ENCODE results near the gene FAM240B.

The FAM240B gene

DNA sequence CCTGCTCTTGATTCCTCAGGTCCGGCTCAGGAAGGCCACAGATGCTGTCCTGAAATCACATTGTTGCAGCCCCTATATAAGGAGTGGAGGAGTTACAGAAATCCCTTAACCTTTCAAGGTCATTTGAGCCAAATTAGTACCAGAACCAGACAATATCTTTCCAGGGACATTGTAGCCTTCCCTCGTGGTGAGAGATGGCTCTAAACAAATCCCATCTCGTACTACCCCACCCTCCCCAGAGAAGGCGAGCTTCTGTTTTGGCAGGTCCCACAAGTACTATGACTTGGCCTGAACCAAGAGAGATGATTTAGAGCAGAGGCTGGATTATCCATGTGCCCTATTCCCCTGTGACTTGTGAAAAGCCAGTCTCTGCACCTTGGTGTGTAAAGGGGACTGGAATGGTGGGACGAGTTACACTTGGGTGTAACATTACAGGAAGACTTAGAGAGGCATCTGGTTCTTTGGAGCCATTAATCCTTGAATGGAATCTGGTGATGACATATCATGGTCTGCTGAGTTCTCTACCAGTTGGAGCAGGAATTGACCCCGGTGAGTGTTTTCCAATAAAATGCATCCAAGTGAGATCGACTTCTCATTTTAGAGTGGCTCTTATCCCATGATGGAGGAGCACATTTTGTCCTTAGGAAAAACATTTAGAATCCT is at the start of gene FAM240B:
Gene FAM240B, minus strand, starts transcription at position 51 of the 663 bp plus-strand sequence. CDS start 16,134 bp downstream, outside the sequence.
- H3K4me1 Mint-ChIP-seq (ENCODE audit: low read depth), result no peaks in the 10 kb centered on the region
- no peak within 1 kb of the TSS for H3K4me3 Mint-ChIP-seq
- no peak within 1 kb of the TSS for H3K27ac Mint-ChIP-seq
- no peaks in the 10 kb centered on the region for H3K27me3 Mint-ChIP-seq (ENCODE audit: low read depth)
- DNase-seq (ENCODE audit: low spot score), result no peak
- no peaks in the 10 kb centered on the region for H3K9me3 Mint-ChIP-seq
- no peaks in the 10 kb centered on the region for H3K36me3 Mint-ChIP-seq (ENCODE audit: low read depth)

DNA sequence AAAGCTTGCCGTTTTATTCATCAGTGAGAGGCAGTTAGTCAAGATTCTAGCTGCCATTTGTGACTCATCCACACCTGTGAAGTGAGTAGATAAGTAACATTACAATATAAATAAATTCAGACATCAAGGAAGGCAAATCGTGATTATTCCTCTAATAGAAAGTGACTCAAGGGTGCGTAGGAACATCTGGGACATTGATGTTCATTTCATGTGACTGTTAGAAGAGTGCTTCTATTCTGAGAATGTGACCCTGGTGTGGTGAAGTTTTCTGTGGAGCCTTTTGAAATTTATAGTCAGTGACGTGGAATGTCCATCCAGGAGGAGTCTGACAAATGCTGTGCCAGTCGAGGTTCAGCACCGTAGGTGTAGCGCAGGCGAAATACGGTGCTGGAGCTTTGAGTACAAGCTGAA is 48.4 kb upstream of the FAM240B start:
- H3K4me3 Mint-ChIP-seq, result no peak overlapping the region
- no peak for DNase-seq (ENCODE audit: low spot score)
- H3K4me1 Mint-ChIP-seq (ENCODE audit: low read depth), result no peaks in the 10 kb centered on the region
- no peaks in the 10 kb centered on the region for H3K36me3 Mint-ChIP-seq (ENCODE audit: low read depth)
- H3K9me3 Mint-ChIP-seq, result peaks cover 3% of the 10 kb centered on the region
- no peak overlapping the region for H3K27ac Mint-ChIP-seq
- H3K27me3 Mint-ChIP-seq (ENCODE audit: low read depth), result no peaks in the 10 kb centered on the region

DNA sequence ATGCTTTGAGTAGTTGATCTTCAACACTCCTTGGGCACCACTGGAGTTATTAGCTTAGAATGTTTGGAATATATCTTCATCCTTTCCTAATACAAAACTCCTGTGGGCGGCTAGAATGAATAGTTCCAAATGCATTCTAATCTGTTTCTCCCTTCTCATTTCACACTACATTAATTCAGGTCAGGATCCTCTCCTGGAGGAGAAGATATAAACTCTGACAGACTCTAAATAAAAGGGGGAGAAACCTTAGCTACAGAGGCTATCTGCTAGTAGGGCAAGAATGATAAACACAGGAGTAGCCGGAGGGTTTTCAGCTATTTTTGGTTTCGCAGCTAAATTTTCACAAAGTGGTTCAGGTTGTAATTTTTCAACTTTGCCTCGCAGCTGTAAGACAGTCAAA is 45.2 kb upstream of the FAM240B start:
- H3K9me3 Mint-ChIP-seq, result peaks cover 3% of the 10 kb centered on the region
- H3K4me1 Mint-ChIP-seq (ENCODE audit: low read depth), result no peaks in the 10 kb centered on the region
- H3K4me3 Mint-ChIP-seq, result no peak overlapping the region
- DNase-seq (ENCODE audit: low spot score), result no peak
- H3K36me3 Mint-ChIP-seq (ENCODE audit: low read depth), result no peaks in the 10 kb centered on the region
- no peaks in the 10 kb centered on the region for H3K27me3 Mint-ChIP-seq (ENCODE audit: low read depth)
- no peak overlapping the region for H3K27ac Mint-ChIP-seq

DNA sequence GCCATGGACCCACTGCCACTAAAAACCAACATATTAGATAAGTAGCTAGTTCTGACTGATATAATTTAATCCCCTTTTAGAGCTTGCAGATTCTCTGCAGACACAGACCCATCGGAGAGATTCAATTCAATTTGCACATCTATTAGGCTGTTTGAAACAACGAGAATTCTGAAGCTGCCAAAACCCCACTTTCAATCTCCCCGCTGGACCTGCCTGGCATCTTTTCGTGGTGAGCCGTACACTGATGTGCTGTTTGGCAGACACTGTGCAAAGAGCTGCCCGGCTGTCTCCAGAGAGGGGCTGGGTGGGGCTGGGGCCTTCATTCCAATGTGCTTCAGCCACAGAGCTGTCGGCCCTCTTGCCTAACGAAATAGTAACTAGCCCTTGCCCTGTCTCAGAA is 42.1 kb upstream of the FAM240B start:
- Mint-ChIP-seq H3K4me3 (no peak overlapping the region), H3K36me3 (ENCODE audit: low read depth) (no peaks in the 10 kb centered on the region), H3K27me3 (ENCODE audit: low read depth) (no peaks in the 10 kb centered on the region), H3K4me1 (ENCODE audit: low read depth) (no peaks in the 10 kb centered on the region), H3K27ac (no peak overlapping the region), H3K9me3 (no peaks in the 10 kb centered on the region)
- DNase-seq (ENCODE audit: low spot score), result no peak

DNA sequence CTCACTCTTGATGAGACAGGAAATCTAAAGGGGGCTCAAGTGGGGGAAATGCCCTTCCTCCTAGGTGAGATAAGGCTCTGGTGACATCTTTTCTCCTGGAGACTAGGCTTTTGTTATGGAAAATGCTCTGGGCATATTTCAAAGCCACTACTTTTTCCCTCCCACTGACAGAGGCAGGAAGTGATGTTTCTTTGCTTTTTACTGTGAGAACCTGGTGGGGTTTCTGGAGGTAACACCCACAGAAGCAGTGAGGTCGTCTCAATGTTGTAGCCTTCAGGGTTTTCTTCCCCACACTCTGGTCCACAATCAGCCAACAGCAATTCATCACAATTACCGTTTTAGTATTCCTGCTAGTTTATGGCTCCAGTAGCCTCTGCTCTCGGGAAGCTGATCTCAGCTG is 41.4 kb upstream of the FAM240B start:
- Mint-ChIP-seq H3K27ac (no peak overlapping the region), H3K4me1 (ENCODE audit: low read depth) (no peaks in the 10 kb centered on the region), H3K36me3 (ENCODE audit: low read depth) (no peaks in the 10 kb centered on the region), H3K4me3 (no peak overlapping the region), H3K9me3 (no peaks in the 10 kb centered on the region), H3K27me3 (ENCODE audit: low read depth) (no peaks in the 10 kb centered on the region)
- no peak for DNase-seq (ENCODE audit: low spot score)

DNA sequence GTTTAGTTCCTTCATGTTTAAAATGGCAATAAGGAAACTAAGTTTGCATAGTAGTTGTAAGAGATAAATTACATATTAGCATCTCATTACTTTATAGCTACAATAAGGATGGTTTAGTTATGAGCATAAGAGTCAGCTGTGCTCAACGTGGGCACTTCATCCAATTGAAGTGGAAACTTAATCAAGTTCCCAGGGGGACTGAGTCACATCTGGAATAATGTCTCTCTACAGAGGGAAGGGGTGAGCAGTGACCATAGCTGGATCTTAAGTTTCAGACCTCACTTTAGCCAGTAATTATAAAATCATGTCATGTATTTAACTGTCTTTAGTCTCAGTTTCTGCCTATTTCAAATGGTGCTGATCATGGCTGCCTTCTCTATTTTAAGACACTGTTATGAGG is 36.8 kb upstream of the FAM240B start:
- H3K36me3 Mint-ChIP-seq (ENCODE audit: low read depth), result no peaks in the 10 kb centered on the region
- H3K27ac Mint-ChIP-seq, result no peak overlapping the region
- DNase-seq (ENCODE audit: low spot score), result no peak

DNA sequence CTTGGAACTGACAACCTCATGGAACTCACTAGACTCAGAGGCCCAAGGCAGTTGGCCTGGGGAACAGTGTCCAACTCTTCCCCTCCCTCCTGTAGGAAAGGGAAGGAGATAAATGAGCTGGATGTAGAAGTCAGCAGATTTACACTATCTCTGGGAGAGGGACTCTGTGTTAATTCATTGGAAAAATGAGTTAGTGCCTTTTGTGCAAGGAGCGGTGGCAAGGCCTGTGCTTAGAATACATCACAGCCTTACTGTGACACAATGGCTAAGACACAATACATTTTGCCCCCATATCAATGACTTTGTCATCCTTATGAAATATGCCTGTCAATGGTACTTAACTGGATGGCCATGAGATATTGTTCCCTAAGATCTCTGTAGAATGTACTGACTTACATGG is 28.0 kb upstream of the FAM240B start:
- no peak for DNase-seq (ENCODE audit: low spot score)
- Mint-ChIP-seq H3K27ac (no peak overlapping the region), H3K4me1 (ENCODE audit: low read depth) (no peaks in the 10 kb centered on the region), H3K27me3 (ENCODE audit: low read depth) (no peaks in the 10 kb centered on the region), H3K36me3 (ENCODE audit: low read depth) (no peaks in the 10 kb centered on the region), H3K9me3 (no peaks in the 10 kb centered on the region), H3K4me3 (no peak overlapping the region)

More for the DNA sequence above, 36.8 kb upstream of the FAM240B start:
- no peaks in the 10 kb centered on the region for H3K27me3 Mint-ChIP-seq (ENCODE audit: low read depth)
- H3K4me1 Mint-ChIP-seq (ENCODE audit: low read depth), result no peaks in the 10 kb centered on the region
- H3K9me3 Mint-ChIP-seq, result no peaks in the 10 kb centered on the region
- H3K4me3 Mint-ChIP-seq, result no peak overlapping the region

DNA sequence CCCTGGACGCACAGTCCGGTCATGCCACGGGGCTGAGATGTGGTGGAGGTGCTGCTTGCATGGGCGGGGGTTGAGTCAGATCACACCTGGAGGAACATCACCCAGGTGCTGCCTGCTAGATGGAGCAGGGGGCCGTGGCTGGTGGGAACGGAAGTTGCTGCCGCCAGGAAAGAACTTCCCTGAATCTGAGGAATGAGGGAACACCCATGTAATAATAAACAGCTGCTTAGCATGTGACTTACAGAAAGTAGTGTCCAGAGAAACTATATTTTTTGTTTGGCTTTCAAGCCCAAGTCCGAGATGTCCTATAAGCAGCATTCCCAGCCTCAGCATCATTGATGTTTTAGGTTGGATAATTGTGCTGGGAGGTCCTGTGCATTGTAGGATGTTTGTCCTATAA is 27.1 kb upstream of the FAM240B start:
- DNase-seq (ENCODE audit: low spot score), result no peak
- Mint-ChIP-seq H3K36me3 (ENCODE audit: low read depth) (no peaks in the 10 kb centered on the region), H3K27ac (no peak overlapping the region), H3K27me3 (ENCODE audit: low read depth) (no peaks in the 10 kb centered on the region), H3K4me1 (ENCODE audit: low read depth) (no peaks in the 10 kb centered on the region), H3K4me3 (no peak overlapping the region), H3K9me3 (no peaks in the 10 kb centered on the region)

DNA sequence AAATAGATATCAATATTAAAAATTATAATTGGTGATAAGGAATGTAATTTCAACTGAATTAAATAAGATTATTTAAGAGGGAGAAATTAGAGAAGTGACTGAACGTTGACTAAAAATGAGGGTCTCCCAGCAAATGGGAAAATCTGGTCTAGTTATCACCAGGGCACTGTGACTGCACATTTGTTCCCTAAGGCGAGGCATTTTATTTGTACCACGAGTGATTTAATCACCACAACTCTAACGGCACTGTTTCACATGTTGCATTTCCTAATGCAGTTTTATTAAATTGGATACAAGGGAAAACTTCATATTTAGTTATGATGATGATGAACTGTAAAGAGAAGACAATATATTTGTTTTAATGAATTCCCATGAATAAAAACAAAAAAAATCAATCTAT is 26.4 kb upstream of the FAM240B start:
- no peak overlapping the region for H3K27ac Mint-ChIP-seq
- DNase-seq (ENCODE audit: low spot score), result no peak
- H3K36me3 Mint-ChIP-seq (ENCODE audit: low read depth), result no peaks in the 10 kb centered on the region
- H3K4me1 Mint-ChIP-seq (ENCODE audit: low read depth), result no peaks in the 10 kb centered on the region
- H3K4me3 Mint-ChIP-seq, result no peak overlapping the region
- no peaks in the 10 kb centered on the region for H3K27me3 Mint-ChIP-seq (ENCODE audit: low read depth)
- no peaks in the 10 kb centered on the region for H3K9me3 Mint-ChIP-seq

DNA sequence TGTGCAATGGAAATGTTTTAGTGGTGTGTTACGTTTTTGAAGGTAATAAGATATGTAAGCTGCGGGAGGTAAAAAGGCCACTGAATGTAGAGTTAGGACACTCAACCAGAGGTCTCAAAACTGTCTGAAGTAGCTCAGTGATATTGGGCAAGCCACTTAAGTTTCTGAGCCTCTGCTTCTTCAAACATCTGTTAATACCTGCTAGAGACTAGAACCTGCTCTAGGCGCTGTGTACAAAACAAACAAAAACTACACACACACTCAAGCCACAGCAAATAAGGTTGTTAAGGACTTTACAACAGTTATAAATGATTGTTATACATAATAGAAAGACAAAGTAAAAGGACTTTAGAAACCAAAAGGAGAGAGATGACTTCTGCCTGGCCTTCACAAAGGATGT is 24.6 kb upstream of the FAM240B start:
- H3K36me3 Mint-ChIP-seq (ENCODE audit: low read depth), result no peaks in the 10 kb centered on the region

DNA sequence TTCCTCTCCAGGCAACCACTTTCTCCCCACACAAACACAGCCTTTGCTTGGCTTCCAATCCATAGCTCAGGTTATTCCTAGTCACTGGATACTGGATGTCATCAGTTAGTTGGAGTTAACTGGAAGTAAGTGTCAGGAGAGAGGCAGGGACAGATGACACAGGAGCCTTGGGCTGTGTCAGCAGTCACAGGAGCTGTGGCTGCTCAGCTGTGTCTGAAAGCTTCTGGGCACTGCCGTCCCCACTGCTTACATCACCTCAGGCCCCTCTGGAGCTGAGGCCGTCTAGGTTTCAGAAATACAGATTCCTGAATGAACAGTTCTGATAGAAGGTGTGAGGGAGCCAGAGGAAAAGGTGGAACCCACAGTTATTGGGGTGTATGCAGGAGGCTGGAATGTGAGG is 17.3 kb upstream of the FAM240B start:
- Mint-ChIP-seq H3K4me3 (no peak overlapping the region), H3K4me1 (ENCODE audit: low read depth) (no peaks in the 10 kb centered on the region), H3K27me3 (ENCODE audit: low read depth) (peaks cover 2% of the 10 kb centered on the region), H3K36me3 (ENCODE audit: low read depth) (no peaks in the 10 kb centered on the region), H3K9me3 (no peaks in the 10 kb centered on the region), H3K27ac (no peak overlapping the region)
- DNase-seq (ENCODE audit: low spot score), result no peak

More for the DNA sequence above, 24.6 kb upstream of the FAM240B start:
- Mint-ChIP-seq H3K4me1 (ENCODE audit: low read depth) (no peaks in the 10 kb centered on the region), H3K27me3 (ENCODE audit: low read depth) (no peaks in the 10 kb centered on the region), H3K9me3 (no peaks in the 10 kb centered on the region), H3K27ac (no peak overlapping the region), H3K4me3 (no peak overlapping the region)
- no peak for DNase-seq (ENCODE audit: low spot score)

DNA sequence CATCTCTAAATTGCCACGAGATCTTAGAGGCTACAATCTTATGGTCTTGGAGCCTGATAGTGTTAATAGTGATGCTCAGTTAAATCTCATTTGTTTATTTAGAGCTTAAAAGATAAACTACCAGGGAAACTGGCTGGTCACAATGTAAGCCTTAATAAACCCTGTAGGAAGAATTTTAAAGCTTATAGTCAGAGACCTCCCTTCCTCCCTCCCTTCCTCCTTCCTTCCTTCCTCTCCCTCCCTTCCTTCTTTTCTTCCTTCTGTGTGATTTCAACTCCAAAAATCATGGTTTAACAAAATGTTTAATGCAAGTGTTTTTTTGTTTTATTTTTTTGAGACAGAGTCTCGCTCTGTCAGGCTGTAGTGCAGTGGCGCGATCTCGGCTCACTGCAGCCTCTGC is 14.9 kb upstream of the FAM240B start:
- Mint-ChIP-seq H3K36me3 (ENCODE audit: low read depth) (no peaks in the 10 kb centered on the region), H3K9me3 (no peaks in the 10 kb centered on the region), H3K4me3 (no peak overlapping the region), H3K4me1 (ENCODE audit: low read depth) (no peaks in the 10 kb centered on the region), H3K27me3 (ENCODE audit: low read depth) (peaks cover 2% of the 10 kb centered on the region), H3K27ac (no peak overlapping the region)
- no peak for DNase-seq (ENCODE audit: low spot score)

DNA sequence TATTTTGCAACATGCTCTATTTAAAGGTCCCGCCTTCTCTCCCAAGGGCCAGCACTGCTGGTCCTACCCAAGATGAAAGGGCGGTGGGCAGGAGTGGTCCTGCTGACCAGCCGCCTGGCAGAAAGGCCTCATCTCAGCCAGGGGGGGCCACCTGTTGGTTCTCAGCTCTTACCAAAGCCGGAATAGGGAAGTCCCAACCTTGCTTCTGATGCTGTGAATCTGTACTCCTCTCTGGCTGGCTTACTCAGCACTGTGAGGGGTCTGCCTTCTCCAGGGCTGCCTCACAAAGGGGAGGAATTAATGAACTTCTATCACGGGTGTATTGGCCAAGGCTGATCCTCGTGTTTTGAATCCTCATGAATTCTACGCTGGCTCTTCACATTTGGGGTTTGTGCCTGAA is 13.6 kb upstream of the FAM240B start:
- Mint-ChIP-seq H3K9me3 (no peaks in the 10 kb centered on the region), H3K4me1 (ENCODE audit: low read depth) (no peaks in the 10 kb centered on the region), H3K27me3 (ENCODE audit: low read depth) (peaks cover 2% of the 10 kb centered on the region), H3K36me3 (ENCODE audit: low read depth) (no peaks in the 10 kb centered on the region), H3K4me3 (no peak overlapping the region), H3K27ac (no peak overlapping the region)
- no peak for DNase-seq (ENCODE audit: low spot score)

DNA sequence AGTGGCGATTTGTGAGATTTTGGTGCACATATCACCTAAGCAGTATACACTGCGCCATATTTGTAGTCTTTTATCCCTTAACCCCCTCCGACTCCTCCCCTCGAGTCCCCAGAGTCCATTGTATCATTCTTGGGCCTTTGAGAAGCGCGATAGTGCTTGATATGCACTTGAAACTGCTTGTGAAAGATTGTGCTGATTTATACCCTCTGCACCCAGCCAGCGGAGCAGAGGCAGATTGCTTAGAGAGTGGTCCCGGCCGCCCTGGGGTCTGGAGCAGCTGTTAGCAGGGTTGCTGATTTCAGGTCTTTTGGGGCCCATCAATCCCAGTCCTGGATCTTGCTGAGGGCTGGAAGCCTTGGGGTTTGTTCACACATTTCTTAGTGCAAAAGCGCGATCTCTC is 13.0 kb upstream of the FAM240B start:
- no peaks in the 10 kb centered on the region for H3K4me1 Mint-ChIP-seq (ENCODE audit: low read depth)
- no peak for DNase-seq (ENCODE audit: low spot score)
- H3K9me3 Mint-ChIP-seq, result no peaks in the 10 kb centered on the region
- H3K4me3 Mint-ChIP-seq, result no peak overlapping the region
- H3K36me3 Mint-ChIP-seq (ENCODE audit: low read depth), result no peaks in the 10 kb centered on the region
- no peak overlapping the region for H3K27ac Mint-ChIP-seq
- H3K27me3 Mint-ChIP-seq (ENCODE audit: low read depth), result peaks cover 2% of the 10 kb centered on the region

DNA sequence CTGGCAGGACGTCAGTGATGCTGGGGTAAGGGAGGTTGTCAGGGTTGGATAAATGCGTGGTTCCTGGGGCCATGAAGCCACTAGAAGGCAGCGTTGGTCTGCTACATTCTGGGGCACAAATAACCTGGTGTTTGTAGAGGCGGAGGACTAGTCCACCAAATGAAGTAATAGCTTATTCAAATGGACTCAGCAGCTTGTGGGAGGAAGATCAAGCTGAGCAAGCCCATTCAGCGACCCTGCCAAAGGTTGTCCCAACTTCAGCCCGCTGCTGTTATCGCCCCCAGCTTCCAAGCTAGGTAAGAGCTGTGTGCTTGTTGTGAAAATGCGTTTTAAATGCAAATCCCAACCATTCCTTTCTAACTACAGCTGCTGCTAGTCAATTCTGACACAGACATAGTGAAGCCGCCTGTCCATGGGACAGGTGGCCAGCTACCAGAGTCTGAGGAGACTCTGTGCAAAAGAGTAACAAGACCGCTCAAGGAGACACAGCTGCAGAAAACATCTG is 7.6 kb upstream of the FAM240B start:
- no peaks in the 10 kb centered on the region for H3K4me1 Mint-ChIP-seq (ENCODE audit: low read depth)
- no peaks in the 10 kb centered on the region for H3K27me3 Mint-ChIP-seq (ENCODE audit: low read depth)
- H3K9me3 Mint-ChIP-seq, result no peaks in the 10 kb centered on the region
- no peak for DNase-seq (ENCODE audit: low spot score)
- no peaks in the 10 kb centered on the region for H3K36me3 Mint-ChIP-seq (ENCODE audit: low read depth)
- no peak overlapping the region for H3K27ac Mint-ChIP-seq
- no peak overlapping the region for H3K4me3 Mint-ChIP-seq
